GM21360 (cell line): Measurements from ENCODE around the gene NOTUM.

Experiments
- ATAC-seq: cut with Tn5 transposase; IDR thresholded peaks from one replicate; pipeline ENCODE4 v1.9.1; 2021; ENCODE audit warnings: mild to moderate bottlenecking, moderate library complexity; ENCODE audit not compliant: unreplicated experiment

Gene NOTUM

DNA sequence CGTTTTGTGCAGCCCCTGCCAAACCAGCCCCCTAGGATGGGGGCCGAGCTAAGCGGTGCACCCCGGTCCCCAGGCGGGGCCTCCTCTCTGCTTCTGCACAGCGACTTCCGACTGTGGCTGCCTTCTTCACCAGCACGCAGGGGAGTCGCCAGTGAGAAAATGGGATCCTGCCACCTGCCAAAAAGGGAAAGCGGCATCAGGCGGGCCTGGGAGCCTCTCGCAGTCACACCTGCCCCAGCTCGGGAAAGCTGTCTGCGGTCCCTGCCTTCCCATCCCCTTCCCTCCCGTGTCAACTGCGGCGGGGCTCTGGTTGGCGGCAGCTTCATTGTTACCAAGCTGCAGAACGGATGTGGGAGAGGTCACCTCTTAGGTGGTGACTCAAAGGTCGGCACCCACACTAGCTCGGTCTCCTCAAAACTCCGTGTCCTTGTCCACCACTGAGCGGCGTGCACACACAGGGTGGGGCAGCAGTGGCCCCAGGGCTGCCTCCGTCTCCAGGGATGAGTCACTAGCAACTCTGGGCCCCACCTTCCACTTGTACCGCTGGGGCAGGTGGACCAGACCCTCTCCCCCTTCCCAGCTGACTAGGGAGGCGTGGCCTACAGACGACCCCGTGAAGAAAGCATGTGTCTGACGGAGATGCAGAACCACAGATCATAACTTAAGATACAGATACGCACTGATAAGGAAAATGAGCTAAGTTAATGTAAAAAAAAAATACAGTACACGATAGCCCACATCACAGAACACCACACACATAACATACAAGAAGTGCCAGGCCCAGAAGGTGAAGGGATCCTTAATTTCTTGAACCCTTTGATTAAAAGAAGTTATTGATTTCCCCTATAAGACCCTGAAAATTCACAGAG, 48.3 kb downstream of the NOTUM start:
- ATAC-seq: no peak

DNA sequence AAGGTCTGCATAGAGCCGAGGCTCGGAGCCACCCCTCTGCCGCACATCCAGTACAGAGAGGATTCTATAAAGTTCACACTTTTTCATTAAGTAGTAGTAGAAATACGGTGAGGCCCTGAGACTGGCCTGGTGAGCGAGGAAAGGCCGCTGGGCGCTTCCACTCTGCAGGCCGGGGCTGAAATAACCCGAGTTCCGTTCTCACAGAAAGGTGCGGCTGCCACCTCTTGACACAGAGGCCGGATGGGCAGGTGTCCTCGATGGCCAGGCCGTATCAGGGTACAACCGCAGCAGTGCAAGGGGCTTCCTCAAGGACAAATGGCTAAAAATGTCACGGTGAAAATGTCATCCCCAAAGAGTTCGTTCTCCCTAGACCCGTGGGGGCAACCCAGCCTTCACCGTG, 49.0 kb downstream of the NOTUM start:
- ATAC-seq: no peak

DNA sequence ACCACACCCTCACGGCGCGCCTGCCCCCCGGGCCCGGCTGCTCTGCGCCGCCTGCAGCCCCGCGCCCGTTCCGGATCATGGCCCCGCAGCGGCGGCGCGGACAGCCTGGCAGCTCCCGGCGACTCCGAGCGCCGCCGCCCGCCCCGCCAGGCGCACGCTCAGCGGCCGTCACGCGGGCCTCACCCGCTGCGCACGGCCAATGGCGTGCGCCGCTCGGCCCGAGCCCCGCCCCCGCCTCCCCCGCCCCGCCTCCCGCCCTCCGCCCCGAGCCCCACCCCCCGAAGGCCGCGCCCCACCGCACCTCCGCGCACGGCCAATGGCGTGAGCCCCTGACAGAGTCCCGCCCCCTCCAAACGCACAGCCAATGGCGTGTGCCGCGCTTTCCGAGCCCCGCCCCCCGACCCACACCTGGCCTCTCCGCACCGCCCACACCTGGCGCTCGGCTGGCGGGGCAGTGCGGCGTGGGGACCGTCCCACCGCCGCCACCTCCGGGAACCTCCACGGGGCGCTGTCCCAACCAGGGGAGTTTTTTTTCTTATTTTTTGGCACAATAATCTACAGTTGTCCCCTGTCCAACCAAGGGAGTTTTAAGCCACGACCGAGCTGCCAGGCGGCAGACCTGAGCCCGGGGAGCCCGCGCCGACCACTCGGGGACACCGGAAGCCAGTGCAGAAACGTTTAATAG, 49.6 kb downstream of the NOTUM start, which contains the start of gene PCYT2:
Gene PCYT2, minus strand, starts transcription at position 123 of the 685 bp plus-strand sequence. Its CDS starts 44 bp downstream, at position 79.
- ATAC-seq: peak; percentile 69

DNA sequence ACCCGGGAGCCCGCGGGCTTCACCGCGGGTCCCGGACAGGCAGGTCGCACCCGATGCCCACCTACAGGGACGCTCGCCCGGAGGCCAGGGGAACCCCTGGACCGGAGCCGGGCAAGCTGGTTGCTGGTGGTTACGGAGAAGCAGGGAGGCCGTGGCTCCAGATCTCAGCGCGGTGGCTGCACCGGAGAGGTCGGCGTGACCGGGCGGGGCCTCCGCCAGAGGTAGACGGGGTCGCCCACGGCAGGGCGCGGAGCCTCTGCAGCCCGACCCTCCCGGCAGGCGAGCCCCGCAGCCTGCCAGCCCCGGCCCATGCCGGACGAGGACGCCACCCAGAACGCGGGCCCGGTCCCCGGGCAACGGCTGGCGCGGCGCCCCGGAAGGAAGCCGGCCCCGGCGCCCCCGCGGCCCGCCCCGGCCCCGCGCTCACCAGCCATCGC, 50.1 kb downstream of the NOTUM start:
- ATAC-seq: peak; percentile 17

DNA sequence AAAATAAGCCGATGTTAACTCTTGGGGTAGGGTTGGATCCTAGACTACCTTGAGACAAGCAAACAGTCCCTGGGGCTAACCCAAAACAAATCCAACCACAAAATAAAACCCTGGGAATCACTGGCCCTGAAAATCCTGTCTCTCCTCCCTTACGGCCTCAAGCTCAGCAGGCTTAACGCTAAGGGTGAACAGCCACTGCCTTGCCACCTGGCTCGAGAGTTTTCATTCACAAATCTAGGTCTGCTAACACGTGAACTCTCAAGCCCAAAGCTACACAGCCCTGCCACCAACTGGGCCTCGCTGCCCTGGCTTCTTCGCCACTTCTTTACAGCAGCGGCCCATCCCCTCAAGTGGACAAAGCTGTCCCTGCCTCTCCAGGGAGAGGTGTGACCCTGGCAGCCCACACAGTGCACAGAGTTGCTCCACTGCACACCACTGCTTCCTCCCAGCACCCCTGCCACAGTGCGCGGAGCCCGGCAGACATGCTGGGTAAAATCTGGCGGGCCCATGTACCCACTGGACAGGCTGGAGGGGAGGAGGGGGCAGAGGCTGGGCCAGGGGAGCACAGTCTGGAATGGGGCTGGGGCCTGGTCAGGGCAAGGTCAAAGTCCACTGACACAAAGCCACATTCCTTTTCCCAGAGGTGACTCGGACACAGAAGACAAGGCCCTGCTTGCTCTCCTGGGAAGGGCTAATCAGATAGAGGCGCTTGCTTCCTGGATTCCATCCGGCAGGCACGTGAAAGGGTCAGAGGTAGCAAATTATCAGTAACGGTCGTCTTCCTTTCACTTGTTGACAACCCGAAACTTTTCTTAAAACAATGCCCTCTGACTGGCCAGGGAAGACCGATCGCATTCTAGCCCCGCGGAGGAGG, 50.8 kb downstream of the NOTUM start:
- ATAC-seq: no peak

DNA sequence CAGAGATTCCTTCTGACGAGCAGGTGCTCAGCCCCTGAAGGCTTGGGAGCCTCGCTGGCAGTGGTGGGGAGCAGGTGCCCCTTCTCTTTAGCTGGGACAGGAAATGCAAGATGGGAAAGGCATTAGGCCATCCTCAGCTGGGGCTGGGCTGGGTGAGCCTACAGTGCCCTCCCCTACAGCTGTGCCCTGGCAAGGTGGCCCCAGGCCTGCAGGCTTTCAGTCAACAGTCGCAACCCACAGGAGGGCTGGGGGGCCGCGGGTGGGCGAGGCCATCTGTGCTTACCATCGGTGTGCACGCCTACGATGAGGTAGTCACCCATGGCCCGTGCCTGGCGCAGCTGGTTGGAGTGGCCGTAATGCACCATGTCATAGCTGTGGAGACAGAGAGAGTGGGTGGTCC, 51.8 kb downstream of the NOTUM start:
- ATAC-seq: no peak

DNA sequence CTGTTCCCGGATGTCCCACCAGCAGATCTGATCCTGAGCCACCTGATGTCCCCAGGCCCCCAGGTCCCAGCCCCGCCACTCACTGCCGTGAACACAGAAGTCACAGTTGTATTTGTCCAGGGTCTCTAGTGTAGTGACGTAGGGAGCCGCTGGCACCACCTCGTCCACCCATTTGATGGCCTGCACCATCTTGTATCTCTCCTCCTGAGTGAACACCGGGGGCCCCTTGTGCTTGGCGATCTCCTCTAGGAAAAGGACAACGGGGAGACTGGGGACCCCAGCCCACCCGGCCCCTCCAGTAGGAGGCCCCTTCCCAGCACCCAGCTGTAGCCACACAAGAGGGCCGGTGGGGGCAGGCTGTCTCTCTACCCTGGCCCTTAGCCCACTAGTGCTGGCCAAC, 52.2 kb downstream of the NOTUM start:
- no peak for ATAC-seq

DNA sequence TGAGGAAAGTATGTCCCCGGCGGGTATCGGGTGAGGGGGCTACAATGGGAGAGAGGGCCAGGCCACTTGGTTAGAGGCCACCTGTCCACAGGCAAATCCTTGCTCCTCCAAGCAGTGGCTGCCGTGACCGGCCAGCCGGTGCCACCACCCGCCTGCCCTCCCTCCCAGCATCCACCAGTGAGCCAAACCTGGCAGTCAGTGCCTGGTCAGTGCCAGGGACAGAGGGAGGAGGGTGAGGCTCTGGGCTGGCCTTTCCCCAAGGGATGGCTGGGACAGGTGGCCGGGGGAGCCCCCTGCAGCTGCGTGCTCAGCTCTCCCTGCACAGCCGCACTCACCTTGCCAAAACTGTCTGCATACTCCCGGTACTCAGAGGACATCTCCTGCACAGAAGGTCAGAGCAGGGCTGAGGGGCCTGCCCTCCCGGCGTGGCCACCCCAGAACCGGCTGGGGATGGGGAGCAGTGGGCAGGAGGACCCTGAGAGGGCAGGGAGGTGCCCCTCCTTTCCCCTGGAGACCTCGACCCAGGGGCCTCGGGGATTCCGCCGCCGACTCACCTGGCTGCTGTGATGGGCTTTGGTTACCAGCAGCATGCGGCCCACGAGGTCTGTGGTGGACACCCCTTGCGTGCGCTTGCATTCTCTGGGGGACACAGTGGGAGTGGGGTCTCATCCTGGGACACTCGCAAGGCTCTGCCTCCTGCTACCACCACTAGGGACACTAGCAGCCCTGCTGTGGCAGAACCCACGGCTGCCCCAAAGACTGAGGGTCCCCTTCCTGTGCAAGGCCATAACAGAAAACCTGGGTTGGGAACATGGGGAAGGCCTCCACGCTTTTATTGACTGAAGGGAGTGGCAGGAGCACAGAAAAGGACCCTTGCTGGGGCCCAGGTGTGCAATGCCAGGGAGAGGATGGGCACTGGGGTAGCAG, 53.5 kb downstream of the NOTUM start:
- no peak for ATAC-seq

DNA sequence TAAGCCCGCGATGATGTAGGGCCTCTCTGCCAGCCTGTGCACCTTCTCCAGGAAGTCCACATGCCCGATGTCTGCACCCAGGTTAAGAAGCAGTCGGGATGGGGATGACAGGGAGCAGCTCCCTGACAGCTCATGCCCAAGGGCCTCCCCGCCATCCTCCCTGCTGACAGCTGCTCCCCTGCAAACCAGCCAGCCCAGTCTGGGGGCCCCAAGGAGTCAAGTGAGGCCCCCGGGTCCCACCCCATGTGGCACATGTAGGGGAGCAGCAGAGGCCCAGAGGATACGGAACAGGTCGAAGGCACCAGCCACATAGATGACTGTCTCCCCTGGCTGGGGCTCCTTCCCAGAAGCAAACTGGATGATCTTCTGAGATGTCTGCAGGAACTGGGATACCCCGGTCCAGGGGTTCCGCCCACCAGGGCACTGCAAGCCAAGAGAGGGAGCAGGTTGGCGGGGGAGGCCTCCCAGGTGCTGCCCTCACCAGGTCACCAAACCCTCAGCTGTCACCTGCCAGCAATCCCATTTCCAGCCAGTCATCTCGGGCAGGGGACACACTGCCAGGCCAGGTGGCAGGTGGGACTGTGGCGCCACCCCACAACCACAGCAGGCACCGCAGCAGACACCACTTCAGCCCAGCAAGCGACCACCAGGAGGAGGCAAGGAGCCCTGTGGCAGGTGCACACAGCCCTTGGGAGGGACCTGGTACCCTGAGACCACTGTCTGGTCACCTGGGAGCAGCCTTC, 54.3 kb downstream of the NOTUM start:
- no peak for ATAC-seq

DNA sequence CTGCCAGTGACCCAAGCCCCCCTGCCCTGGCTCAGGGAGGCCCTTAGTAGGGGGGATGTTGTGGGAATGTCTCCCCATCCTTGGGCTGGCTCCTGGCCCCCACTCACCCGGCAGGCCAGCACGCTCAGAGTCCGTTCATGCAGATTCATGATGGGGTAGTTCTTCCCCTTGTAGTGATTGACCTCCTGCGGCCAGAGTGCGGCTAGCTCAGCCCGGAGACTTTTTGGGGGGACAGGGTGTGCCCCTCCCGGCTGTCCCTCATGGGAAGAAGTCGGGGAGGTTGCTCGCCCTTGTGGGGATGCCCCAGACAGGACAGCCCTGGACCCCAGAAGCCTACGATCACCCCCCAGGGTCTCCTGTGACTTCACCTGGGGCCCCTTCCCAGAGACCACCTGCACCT, 55.0 kb downstream of the NOTUM start:
- ATAC-seq: no peak

DNA sequence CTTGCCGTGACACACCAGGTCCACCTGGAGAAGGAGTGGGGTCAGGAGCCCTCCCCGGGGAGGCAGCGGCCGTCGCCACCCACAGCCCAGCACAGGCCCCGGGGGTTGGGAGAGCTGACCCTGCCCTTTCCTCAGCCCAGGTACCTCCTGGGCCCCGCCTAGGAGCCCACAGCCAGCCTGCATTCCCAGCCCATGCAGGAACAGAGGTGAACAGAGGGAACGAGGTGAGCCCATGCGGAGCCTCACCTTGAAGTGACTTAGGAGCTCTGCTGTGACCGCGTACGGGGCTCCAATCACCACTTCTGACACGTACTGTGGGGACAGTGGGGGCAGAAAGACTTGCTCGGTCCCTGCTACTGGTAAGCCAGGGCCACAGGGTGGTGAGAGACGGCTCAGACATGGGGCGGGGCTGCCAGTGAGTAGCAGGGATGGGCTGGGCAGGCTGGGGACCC, 55.5 kb downstream of the NOTUM start:
- no peak for ATAC-seq

DNA sequence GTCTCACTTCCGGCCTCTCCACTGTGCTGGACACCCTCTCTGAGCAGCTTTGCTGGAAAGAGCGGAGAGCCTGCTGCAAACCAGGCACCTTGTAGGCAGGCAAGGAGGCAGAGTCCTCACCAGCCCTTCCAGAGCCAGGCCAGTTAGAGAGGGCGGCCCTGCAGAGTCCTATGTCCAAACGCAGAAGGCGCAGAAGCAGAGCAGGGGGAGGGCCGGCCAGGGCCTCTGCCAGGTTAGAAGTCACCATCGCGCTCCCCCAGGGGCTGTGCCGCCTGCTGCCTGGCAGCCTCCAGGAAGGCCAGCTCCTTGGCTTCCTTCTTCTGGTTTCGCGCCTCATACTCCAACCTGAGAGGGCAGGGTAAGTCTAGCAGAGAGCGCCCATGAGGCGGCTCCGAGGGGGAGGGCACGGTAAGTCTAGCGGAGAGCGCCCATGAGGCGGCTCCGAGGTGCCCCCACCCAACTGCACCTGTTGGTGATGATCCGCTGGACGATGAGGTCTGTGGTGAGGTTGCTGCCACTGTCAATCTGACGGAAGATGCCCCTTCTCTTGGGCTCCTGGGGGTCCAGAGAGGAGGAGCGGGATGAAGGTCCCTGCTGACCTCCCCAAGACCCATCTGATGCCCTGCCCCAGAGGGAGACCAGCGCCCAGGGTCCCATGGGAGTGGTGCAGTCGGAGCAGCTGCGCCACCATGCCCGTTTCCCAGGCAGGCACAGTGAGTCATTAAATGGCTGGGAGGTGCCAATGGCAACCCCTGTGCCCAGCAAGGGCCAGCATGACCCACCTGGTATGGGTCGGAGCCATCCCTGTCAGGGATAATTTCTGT, 56.2 kb downstream of the NOTUM start:
- no peak for ATAC-seq

DNA sequence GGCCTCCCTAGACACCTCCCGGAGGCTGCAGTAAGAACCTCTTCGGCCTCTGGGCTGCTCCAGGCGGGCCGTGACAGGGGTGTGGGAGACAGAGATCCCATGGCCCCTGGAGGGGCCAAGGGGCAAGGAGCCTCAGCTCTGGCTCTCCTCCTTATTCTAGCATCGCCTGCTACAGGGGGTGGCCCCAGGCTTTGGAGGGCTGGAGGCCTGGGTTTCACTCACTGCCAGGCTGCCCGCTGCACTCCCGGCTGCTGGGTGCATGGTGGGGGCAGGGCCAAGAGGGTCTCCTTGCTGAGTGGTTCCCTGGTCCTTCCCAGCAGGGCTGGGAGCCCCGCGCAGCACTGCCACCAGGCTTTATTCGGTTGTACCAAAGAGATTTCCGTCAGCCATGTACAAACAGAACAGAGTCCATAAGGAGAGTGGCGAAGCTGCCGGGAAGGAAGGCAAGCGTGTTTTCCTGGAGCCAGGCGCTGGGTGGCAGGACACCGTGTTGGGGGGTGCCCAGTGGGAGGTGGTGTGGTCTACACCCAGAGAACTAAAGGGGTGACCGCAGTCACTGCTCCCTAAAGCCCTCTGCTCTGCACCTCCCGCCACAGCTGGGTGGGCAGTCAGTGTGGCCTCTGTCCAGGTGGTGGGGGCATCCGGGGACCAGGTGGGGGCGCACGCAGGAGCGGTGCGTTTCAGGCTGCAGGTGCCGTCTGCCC, 56.9 kb downstream of the NOTUM start:
- ATAC-seq: no peak

DNA sequence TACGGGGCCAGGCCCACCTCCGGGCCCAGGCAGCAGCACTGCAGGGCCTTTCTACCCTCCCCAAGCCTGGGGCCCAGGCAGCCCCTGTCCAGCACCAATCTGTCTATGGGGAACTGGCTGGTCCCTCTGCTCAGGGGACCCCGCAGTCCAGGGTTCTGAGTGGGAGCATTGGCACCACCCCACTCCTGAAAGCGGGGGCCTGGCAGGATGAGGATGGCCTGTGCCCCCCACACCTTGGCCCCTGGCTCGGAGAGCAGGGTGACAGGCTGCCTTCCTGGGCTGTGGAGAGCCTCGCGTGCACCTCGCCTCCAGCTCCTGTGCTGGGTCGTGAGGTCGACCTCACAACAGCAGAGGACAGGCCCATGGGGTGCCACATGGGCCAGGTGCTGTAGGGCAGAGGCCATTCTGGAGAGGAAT, 57.6 kb downstream of the NOTUM start:
- no peak for ATAC-seq

DNA sequence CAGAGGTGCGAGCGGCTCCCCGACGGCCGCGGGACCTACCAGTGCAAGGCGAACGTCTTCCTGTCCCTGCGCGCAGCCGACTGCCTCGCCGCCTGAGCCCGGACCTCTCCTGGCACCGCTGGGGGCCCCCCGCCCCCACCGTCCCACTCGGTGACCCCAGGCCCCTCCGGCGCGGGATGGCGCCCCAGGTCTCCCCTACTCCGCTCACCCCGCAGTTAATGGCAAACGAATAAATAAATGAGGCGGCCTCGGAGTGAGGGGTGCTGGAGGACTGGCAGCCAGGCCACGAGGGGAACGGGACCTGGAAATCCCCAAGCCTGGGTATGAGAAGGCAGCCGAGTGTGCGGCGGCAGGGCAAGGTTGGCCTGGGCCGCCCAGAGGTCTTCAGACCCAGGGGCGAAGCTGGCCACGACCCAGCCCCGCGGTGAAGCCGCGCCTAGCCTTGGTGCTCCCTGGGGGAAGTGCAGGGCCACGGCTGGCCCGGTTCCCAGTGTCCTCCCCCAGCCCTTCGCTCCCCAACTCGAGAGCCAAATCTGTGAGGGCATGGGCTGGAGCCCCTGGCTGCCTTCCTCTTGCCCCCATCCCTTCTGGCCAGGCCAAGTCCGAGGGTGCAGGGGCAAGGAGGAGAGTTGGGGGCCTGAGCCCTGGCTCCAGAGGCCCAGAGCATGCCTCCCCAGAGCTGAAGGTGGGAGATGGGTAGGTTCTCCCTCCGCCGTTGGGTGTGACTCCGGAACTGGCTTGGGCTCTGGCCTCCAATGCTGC, 58.2 kb downstream of the NOTUM start:
- ATAC-seq: no peak
